ENCODE results near the gene LDLRAP1.
"Not testable (repeated sequence)": the region's sequence is repeated elsewhere in the genome, so short reads cannot be mapped to it uniquely, and the experiment has no call there.

Gene LDLRAP1

GRCh38 chr1:25579292-25580252 is 36.2 kb downstream of the LDLRAP1 start:
- DNase-seq, result no peak

GRCh38 chr1:25580927-25581326 is 37.5 kb downstream of the LDLRAP1 start:
- DNase-seq, result no peak

DNA sequence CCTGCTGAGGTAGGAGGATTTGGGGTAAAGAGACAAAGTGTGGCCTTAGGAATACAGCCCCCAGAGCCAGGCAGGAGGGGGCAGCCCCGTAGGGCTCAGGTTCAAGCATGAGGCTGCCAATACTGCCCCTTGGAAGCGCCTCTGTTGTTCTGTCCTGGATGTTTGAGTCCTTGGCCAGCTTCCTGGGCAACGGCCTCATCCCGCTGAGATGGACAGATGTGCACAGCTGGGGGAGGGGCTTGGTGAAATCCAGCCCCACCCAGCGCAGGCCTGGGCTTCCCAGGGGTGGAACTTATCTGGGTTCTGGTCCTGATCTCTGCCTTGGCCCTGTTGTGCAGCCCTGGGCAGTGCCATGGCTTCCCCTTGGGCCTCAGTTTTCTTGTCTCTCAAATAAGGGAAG is 38.4 kb downstream of the LDLRAP1 start:
- no peak for DNase-seq

GRCh38 chr1:25583519-25584370 is 40.3 kb downstream of the LDLRAP1 start:
- DNase-seq, result no peak

DNA sequence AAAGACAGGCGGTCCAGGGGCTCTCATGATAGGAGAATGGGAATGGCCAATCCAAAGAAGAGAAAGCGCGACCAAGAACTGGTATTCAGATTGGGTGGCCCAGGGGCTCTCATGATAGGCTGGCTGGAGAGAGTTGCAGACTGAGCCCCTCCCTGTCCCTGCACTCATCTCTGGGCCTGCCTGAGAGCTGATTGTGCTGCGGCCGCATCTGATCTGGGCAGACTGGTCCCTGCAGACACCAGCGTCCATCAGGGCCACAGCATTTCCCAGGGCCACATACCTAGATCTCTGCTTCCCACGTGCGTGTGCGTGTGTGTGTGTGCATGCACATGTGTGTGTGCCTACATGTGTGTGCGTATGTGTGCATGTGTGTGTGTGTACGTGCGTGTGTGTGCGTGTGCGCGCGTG is 42.8 kb downstream of the LDLRAP1 start:
- DNase-seq, result no peak

DNA sequence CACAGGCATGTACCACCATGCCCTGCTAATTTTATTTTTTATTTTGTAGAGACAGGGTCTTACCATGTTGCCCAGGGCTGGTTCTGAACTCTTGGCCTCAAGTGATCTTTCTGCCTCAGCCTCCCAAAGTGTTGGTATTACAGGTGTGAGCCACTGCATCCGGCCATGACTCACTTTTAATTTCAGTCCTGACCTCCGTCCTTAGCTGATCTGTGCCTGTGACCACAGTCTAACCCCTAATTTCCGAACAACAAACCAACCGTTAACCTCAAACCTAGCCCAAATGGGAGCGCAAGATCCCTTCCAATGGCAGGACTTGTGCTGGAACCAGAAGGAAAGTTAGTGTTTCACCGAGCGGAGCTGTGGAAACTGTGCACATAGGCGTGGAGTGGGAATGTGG is 43.9 kb downstream of the LDLRAP1 start:
- no peak for DNase-seq

DNA sequence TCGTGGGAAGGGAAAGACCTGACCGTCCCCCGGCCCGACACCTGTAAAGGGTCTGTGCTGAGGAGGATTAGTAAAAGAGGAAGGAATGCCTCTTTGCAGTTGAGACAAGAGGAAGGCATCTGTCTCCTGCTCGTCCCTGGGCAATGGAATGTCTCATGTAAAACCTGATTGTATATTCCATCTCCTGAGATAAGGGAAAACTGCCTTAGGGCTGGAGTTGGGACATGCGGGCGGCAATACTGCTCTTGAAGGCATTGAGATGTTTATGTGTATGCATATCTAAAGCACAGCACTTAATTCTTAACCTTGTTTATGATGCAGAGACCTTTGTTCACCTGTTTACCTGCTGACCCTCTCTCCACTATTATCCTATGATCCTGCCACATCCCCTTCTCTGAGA is 44.8 kb downstream of the LDLRAP1 start:
- DNase-seq, result not testable (repeated sequence)

DNA sequence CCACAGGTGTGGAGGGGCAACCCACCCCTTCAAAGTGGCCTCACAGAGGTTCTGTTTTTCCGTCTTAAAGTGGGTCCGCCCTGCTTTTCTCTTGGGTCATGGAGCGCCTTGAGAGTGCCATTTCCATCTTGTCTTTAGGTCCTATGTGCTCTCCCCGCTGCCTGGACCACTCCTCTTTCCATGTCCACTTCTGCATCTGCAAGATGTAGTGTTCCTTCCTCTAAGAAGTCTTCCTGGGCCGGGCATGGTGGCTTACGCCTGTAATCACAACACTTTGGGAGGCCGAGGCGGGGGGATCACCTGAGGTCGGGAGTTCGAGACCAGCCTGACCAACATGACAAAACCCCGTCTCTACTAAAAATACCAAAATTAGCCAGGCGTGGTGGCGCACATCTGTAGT is 45.4 kb downstream of the LDLRAP1 start:
- DNase-seq, result not testable (repeated sequence)

GRCh38 chr1:25590096-25590824 is 46.9 kb downstream of the LDLRAP1 start:
- DNase-seq, result no peak

DNA sequence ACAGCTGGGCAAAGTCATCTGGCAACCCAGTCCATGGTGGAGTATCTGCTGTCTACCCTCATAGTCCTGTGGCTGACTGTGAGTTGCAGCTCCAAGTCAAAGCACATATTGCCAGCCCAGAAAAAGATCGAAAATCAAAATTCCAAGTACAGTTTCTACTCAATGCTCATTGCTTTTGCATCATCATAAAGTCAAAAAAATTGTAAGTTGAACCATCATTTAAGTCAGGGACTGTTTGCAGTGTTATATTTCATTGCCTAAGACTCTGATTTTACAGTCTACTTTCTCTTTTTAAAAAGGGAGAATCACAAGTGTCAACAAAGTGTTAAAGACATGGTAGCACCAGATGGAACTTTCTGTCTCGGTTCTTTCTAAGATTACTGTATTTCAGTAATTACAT is 50.5 kb downstream of the LDLRAP1 start:
- DNase-seq, result no peak

- DNase-seq, result no peak
Observed at GRCh38 chr1:25594971-25595370, 51.6 kb downstream of the LDLRAP1 start.

GRCh38 chr1:25596641-25597040 is 53.2 kb downstream of the LDLRAP1 start:
- not testable (repeated sequence) for DNase-seq

DNA sequence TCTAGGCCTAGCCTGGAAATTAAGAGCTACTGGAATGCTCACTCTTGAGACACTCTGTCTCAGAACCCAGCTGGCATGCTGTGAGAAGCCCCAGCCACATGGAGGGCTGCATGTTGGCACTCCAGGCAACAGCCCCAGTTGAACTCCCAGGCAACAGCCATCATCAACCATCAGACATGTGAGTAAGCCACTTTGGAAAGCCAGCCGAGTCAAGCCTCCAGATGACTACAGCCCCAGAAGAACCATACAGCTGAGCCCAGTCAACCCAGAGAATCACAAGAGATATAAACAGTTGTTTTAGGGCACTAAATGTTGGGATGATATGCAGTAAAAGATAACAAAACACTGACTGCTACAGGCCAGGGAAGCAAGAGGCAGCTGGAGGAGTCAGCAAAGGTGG is 55.5 kb downstream of the LDLRAP1 start:
- no peak for DNase-seq

- DNase-seq, result no peak
Observed at GRCh38 chr1:25599969-25600610, 56.7 kb downstream of the LDLRAP1 start.

- DNase-seq, result not testable (repeated sequence)
Observed at GRCh38 chr1:25600971-25601699, 57.7 kb downstream of the LDLRAP1 start.

DNA sequence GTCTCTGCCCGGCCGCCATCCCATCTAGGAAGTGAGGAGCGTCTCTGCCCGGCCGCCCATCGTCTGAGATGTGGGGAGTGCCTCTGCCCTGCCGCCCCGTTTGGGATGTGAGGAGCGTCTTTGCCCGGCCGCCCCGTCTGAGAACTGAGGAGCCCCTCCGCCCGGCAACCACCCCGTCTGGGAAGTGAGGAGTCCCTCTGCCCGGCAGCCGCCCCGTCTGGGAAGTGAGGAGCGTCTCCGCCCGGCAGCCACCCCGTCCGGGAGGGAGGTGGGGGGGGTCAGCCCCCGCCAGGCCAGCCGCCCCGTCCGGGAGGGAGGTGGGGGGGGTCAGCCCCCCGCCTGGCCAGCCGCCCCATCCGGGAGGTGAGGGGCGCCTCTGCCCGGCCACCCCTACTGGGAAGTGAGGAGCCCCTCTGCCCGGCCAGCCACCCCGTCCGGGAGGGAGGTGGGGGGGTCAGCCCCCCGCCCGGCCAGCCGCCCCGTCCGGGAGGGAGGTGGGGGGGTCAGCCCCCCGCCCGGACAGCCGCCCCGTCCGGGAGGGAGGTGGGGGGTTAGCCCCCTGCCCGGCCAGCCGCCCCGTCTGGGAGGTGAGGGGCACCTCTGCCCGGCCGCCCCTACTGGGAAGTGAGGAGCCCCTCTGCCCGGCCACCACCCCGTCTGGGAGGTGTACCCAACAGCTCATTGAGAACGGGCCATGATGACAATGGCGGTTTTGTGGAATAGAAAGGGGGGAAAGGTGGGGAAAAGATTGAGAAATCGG is 60.6 kb downstream of the LDLRAP1 start:
- DNase-seq, result not testable (repeated sequence)

DNA sequence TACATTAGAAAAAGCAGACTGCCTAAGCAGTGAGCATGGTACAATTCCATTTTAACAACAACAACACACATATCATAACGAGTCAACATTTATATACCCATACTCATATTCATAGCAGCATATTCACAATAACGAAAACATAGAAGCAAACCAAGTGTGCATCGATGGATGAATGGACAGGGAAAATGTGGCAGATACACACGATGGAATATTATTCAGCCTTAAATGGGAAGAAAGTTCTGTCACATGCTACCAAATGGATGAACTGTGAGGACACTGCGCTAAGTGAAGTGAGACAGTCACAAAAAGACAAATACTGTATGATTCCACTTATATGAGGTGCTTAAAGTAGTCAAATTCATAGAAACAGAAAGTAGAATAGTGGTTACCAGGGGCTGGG is 63.7 kb downstream of the LDLRAP1 start:
- DNase-seq, result no peak

- DNase-seq, result peak; percentile 54
Observed at GRCh38 chr1:25608488-25609178, 65.2 kb downstream of the LDLRAP1 start.

DNA sequence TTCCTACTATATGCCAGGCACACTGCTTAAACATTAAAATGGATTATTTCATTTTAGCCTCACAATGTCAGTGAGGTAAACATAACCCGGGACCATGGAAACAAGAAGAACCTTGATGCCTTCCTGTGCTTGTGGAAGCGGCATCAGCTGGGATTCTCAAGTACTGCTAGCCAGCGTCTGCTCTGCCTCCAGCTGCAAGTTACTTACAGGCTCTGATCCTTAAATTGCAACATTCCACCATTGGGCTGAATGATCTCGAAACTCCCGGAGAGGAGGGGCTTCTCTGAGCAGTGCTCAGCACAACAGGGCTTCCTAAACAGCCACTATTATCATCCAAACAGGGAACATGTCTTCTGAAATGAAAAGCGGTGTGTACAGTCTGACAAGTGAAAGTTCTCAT is 66.5 kb downstream of the LDLRAP1 start:
- DNase-seq, result no peak

All from NCI-H526 treated with DMSO at 0.1 percent for 48 hours (cell line).